Astrocyte (in vitro differentiated cells and primary cell): ENCODE data around the gene ZSWIM4.
"Not testable (repeated sequence)": the region's sequence is repeated elsewhere in the genome, so short reads cannot be mapped to it uniquely, and the experiment has no call there.

Source experiments
- EZH2 ChIP-seq: IDR thresholded peaks from 2 replicates; pipeline ENCODE4 v1.6.1; 2012; ENCODE audit warnings: mild to moderate bottlenecking, low read length, inconsistent platforms; ENCODE audit not compliant: insufficient read depth
- TF ChIP-seq, protein P1 (sequence below): IDR thresholded peaks from 2 replicates; pipeline ENCODE4 v1.5.1; 2011; ENCODE audit warnings: low read depth, mild to moderate bottlenecking, inconsistent platforms, low read length, moderate library complexity; ENCODE audit not compliant: insufficient read depth

DNA sequence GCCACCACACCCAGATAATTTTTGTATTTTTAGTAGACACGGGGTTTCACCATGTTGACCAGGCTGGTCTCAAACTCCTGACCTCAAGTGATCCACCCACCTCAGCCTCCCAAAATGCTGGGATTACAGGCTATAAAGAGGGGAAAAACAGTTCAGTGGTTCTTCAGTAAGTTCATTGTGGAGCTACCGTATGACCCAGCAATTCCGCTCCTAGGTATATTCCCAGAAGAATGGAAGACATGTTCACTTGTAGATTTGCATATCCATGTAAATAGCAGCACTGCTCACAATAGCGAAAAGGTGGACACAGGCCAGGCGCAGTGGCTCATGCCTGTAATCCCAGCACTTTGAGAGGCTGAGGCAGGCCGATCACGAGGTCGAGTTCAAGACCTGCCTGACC lies 15.4 kb upstream of the ZSWIM4 start:
- TF ChIP-seq, protein P1, sequence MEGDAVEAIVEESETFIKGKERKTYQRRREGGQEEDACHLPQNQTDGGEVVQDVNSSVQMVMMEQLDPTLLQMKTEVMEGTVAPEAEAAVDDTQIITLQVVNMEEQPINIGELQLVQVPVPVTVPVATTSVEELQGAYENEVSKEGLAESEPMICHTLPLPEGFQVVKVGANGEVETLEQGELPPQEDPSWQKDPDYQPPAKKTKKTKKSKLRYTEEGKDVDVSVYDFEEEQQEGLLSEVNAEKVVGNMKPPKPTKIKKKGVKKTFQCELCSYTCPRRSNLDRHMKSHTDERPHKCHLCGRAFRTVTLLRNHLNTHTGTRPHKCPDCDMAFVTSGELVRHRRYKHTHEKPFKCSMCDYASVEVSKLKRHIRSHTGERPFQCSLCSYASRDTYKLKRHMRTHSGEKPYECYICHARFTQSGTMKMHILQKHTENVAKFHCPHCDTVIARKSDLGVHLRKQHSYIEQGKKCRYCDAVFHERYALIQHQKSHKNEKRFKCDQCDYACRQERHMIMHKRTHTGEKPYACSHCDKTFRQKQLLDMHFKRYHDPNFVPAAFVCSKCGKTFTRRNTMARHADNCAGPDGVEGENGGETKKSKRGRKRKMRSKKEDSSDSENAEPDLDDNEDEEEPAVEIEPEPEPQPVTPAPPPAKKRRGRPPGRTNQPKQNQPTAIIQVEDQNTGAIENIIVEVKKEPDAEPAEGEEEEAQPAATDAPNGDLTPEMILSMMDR = not testable (repeated sequence)
- TF ChIP-seq EZH2 = not testable (repeated sequence)
